GM18907 (cell line): Measurements from ENCODE around the gene SPDEF.

Experiments used
- ATAC-seq: cut with Tn5 transposase; IDR thresholded peaks from one replicate; pipeline ENCODE4 v1.9.1; 2021; ENCODE audit warnings: mild to moderate bottlenecking, moderate library complexity; ENCODE audit not compliant: unreplicated experiment

Gene SPDEF

GRCh38 chr6:34583861-34584604 is 27.9 kb upstream of the SPDEF start:
- no peak for ATAC-seq

- no peak for ATAC-seq
These were observed 27.3 kb upstream of the SPDEF start for GRCh38 chr6:34583461-34583860.

- no peak for ATAC-seq
These were observed 25.4 kb upstream of the SPDEF start for GRCh38 chr6:34581561-34581920.

DNA sequence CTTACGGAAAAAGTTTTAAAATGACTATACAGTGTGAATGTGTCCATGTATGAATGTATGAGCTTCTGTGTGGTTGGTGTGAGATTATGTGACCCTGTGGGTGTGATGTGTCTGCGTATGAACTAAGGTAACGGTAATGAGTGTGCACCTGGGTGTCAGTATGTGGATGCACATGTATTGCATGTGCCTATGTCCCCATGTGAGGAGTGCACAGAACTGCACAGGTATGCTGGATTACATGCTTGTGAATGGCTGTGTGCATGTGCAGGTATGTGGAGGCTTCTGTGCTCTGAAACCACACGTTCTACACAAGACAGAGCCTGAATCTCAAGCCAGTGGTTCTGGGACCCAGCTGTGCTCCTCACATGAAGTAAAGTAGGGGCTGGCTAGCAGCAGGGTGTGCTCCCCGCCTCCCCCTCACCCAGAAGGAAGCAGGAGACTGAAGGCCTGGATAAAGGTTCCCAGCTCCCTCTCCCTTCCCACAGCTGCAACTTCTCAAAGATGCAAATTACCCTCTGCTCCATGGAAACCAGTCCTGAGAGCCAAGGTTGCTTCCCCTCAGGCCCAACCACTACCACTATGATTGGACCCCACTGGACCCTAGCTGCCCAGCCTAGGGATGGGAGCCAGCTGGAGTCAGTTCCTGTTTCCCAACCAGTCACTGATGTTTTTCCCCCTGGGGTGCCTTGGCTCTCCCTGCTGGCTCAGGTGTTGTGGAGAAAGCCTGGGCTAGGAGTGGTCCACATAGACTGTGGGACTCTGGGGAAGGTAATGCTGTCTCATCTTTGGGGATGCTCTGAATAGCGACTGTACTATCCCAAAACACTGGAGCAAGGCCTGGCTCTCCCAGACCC is 24.8 kb upstream of the SPDEF start:
- no peak for ATAC-seq

GRCh38 chr6:34578445-34579262 is 22.5 kb upstream of the SPDEF start:
- no peak for ATAC-seq

GRCh38 chr6:34576286-34576955 is 20.3 kb upstream of the SPDEF start:
- ATAC-seq, result no peak

DNA sequence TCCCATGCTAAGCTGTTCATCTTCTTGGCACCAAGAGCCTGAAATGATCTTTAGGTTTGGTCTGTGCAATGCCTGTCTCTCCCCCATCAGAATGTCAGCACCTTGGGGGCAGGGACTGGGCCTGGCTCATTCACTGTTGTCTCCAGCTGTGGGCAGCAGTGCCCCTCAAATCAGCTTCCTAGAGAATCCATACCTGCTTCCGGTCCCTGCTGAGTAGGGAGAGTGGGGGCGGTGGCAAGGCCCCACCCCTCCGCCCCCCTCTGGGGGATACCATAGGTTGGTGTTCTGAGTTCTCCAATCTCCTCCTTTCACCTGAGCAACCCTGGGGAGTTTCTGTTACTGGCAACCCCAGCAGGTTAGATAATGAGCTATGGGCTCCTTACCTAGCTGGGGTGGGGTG is 19.2 kb upstream of the SPDEF start:
- ATAC-seq, result no peak

- no peak for ATAC-seq
These were observed 18.6 kb upstream of the SPDEF start for GRCh38 chr6:34574647-34575293.

GRCh38 chr6:34573567-34574183 is 17.5 kb upstream of the SPDEF start:
- ATAC-seq, result no peak

DNA sequence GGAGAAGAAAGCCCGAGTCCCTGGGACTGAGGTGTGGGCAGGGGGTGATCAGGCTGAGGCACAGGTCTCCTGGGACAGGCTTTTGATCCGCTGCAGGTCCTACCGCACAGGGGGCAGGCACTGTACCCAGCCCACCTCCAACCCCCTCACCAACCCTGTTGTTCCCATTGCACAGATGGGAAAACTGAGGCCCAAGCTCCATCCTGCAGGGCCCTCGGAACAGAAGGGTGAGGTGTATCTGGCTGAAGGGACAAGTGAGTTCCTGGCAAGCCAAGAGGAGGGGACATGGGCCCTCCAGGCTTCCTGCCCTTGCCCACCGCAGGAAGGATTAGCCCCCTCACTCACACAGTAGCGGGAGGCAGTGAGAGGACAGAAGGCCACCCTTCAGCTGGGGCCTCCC is 16.5 kb upstream of the SPDEF start:
- ATAC-seq, result no peak

DNA sequence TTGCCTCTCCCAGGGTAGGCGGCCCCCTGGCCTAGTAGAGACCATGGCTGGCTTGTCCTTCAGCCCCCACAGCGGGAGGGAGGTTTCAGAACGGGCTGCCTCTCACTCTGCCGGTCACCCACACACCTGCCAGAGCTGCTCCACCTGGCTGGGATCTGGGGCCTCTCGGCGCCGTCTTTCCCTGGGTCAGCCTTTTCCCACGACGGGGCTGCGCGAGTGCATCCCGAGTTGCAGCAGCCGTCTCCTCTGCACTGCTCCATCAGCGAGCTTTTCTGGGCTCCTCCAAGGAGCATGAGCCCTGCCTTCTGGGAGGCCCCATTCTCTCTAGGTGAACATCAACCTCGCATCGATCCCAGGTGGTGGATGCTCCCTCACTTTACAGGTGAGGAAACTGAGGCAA is 15.9 kb upstream of the SPDEF start:
- no peak for ATAC-seq

GRCh38 chr6:34571388-34571787 is 15.3 kb upstream of the SPDEF start:
- ATAC-seq, result no peak

DNA sequence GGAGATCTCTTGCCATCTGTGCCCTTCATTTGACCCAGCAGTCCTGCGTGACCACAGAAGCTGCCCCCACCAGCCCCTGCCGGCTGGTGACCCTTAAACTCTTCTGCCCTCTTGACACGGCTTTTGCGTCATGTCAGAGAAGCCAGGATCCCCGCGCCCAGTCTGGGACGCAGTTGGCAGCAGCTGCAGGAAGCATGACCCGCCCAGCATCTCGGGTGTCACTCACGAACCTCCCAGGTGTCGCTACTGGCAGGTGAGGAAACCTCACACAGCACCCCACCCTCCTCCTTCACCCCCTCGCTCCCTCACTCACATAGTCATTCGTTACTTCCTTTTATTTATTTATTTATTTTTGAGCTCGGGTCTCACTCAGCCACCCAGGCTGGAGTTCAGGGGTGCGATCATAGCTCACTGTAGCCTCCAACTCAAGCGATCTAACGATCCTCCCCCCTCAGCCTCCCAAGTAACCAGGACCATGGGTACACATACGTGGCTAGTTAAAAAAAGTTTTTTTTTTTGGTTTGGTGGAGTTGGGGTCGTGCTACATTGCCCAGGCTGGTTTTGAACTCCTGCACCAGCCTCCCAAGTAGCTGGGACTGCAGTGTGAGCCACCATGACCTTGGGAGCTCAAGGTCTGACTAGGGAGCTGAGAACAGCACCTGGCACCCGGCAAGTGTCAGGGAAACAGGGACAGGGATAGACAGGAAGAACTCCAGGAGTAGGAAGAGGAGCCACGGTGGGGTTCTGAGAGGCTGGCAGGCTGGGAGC is 14.1 kb upstream of the SPDEF start:
- no peak for ATAC-seq

DNA sequence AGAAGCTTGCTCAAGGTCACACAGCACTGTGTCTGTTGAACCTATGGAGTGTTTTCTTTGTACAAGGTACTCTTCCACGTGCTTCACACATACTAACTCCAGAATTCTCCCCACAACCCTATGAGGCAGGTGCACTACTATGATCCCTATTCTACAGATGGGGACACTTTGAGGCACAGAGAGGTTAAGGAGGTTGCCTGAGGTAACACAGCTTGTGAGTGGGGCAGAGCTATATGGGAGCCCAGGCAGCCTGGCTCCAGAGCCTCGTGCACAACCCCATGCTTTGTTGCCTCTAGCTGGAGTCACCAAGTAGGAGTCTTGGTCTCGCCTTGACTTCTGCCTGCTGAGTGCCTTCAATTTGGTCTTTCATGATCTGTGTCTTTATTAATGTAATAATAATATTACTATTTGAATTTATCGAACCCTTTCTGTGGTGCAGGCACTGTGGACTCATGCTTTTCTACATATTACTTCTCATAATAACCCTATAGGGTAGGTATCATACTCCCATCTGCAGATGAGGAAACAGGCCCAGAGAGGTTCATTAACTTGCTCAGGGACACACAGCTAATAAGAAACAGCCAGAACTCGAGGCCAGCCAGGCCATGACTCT is 13.3 kb upstream of the SPDEF start:
- ATAC-seq, result no peak

DNA sequence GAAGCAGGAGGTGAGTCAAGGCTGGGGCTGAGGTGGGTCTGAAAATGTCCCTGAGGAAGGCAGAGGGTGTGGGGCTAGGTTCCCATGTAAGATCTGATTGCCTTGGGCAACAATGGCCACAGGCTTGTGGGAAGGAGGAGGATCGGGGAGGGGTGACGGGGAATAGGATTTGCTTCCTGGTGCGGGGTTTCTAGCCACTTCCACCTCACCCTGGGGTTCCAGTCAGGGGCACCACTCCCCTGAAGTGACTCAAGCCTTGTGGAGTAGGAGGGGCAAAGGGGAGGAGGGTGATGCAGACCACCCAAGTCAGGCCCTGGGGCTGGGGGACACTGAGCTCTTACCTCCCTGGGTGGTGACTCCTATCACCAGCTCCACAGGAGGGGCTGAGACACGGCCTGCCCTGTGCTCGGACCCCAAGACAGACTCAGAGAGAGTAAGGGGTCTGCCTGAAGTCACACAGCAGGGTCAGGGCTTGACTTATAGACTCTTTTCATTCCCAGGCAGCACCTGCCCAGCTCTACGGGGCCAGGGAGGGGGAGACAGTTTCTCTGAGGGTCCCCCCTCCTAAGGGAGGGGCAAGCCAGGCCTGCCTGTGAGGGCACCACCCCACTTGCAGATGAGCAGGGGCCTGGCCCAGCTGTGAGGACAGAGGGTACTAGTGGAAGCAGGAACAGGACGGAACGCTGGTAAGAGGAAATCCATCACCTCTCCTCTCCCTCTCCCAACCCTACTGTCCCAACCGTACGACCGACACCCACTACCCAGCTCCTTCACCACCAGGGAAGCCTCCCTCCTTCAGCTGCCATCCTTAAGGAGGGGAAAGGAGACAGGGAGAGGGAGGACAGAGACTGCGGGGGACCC is 12.4 kb upstream of the SPDEF start:
- ATAC-seq, result no peak

DNA sequence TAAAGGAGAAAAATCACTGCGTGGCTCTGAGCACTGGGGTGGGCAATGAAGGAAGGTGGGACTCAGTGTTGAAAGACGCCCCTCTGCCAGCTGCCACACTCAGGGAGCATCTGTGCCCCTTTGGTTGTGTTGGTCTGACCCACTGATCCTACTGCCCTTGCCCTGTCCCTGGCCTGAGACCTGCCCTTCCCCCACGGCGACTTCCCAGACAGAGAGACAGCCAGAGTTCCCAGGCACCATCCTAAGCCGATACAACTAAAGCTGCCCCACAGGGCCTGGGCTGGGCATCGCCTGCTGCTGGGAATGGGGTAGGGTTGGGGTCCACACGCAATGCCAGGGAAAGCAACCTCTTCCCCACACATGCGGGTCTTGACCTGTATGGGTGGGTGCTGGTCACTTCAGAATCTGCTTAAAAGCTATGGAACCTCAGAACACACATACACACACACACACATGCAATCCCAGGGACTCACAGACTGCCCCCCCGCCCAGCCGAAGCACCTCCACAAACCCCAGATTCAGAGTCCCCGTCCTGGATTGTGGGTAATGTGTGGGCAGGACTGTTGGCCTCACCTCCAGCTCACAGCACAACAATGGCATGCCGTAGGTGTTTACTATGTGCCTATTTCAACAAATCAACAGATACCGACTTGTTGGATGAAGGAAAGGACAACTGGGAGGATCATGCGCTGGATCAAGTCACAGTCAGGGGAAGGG is 10.9 kb upstream of the SPDEF start:
- no peak for ATAC-seq

DNA sequence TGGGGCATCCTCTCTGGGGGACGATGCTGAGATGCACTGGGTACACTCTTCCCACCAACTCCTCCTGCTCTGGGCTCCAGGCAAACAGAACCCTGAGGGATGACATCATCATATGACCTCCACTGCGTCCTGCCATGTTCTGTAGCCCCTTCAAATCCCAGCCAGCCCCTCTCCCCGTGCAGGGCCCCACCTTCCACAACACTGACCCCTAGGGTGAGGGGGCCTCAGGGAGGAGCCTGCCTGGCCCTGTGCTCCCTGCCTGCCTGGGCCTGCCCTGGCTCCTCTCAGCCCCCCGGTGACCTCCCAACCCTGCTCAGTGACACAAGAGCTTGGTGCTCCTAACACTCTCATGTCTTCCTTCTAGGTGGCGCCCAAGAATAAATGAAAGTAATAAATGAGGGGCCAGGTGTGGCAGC is 9.6 kb upstream of the SPDEF start:
- no peak for ATAC-seq
